ENCODE measurements around the gene ZNF385C.

The ZNF385C gene

GRCh38 chr17:42045719-42046118, 52.6 kb downstream of the ZNF385C start:
- peaks cover 0 to 7% (median 1%) of the 10 kb centered on the region in 4 donors for H3K4me1 ChIP-seq
- H3K36me3 ChIP-seq: peaks cover 0 to 9% (median 0%) of the 10 kb centered on the region in 3 donors
- H3K4me3 ChIP-seq: no peak overlapping the region
- H3K27ac ChIP-seq: no peak overlapping the region
- no peak for DNase-seq
- intact Hi-C loops (cut with DNase I; ENCODE audit: low total_unique reads): no loop called here
- no peaks in the 10 kb centered on the region for H3K27me3 ChIP-seq
- no peak for TF ChIP-seq CTCF (IDR thresholded peaks at IDR 0.05)
- H3K9me3 ChIP-seq: no peaks in the 10 kb centered on the region

GRCh38 chr17:42042598-42043319, 55.5 kb downstream of the ZNF385C start:
- Histone ChIP-seq H3K9me3 (no peaks in the 10 kb centered on the region), H3K27me3 (peaks cover 0 to 18% of the 10 kb centered on the region in 2 donors), H3K27ac (no peak overlapping the region), H3K4me3 (no peak overlapping the region), H3K36me3 (peaks cover 0 to 10% (median 0%) of the 10 kb centered on the region in 3 donors), H3K4me1 (peaks cover 0 to 10% (median 2%) of the 10 kb centered on the region in 4 donors)
- TF ChIP-seq CTCF (IDR thresholded peaks at IDR 0.05): no peak
- no peak for DNase-seq
- intact Hi-C loops (cut with DNase I; ENCODE audit: low total_unique reads): no loop called here

GRCh38 chr17:42041619-42042018, 56.7 kb downstream of the ZNF385C start:
- intact Hi-C loops (cut with DNase I; ENCODE audit: low total_unique reads): no loop called here
- peaks cover 0 to 10% (median 2%) of the 10 kb centered on the region in 4 donors for H3K4me1 ChIP-seq
- no peak overlapping the region for H3K27ac ChIP-seq
- no peak for DNase-seq
- no peak overlapping the region for H3K4me3 ChIP-seq
- H3K36me3 ChIP-seq: peaks cover 0 to 10% (median 0%) of the 10 kb centered on the region in 3 donors
- no peaks in the 10 kb centered on the region for H3K9me3 ChIP-seq
- peaks cover 0 to 28% of the 10 kb centered on the region in 2 donors for H3K27me3 ChIP-seq
- no peak for TF ChIP-seq CTCF (IDR thresholded peaks at IDR 0.05)

GRCh38 chr17:42040818-42041217, 57.5 kb downstream of the ZNF385C start:
- Histone ChIP-seq H3K27me3 (peaks cover 0 to 29% of the 10 kb centered on the region in 2 donors), H3K4me1 (peaks cover 0 to 10% (median 2%) of the 10 kb centered on the region in 4 donors), H3K36me3 (peaks cover 0 to 10% (median 0%) of the 10 kb centered on the region in 3 donors), H3K4me3 (no peak overlapping the region), H3K27ac (no peak overlapping the region), H3K9me3 (no peaks in the 10 kb centered on the region)
- no peak for DNase-seq
- intact Hi-C loops (cut with DNase I; ENCODE audit: low total_unique reads): no loop called here
- TF ChIP-seq CTCF (IDR thresholded peaks at IDR 0.05): no peak

GRCh38 chr17:42039794-42040763, 58.2 kb downstream of the ZNF385C start:
- Histone ChIP-seq H3K4me3 (no peak overlapping the region), H3K9me3 (no peaks in the 10 kb centered on the region), H3K4me1 (peaks cover 0 to 10% (median 2%) of the 10 kb centered on the region in 4 donors), H3K27me3 (peaks cover 0 to 29% of the 10 kb centered on the region in 2 donors), H3K36me3 (peaks cover 0 to 10% (median 0%) of the 10 kb centered on the region in 3 donors), H3K27ac (no peak overlapping the region)
- no peak for TF ChIP-seq CTCF (IDR thresholded peaks at IDR 0.05)
- intact Hi-C loops (cut with DNase I; ENCODE audit: low total_unique reads): no loop called here
- no peak for DNase-seq
